ENCODE results near the gene KCTD12.

The KCTD12 gene

DNA sequence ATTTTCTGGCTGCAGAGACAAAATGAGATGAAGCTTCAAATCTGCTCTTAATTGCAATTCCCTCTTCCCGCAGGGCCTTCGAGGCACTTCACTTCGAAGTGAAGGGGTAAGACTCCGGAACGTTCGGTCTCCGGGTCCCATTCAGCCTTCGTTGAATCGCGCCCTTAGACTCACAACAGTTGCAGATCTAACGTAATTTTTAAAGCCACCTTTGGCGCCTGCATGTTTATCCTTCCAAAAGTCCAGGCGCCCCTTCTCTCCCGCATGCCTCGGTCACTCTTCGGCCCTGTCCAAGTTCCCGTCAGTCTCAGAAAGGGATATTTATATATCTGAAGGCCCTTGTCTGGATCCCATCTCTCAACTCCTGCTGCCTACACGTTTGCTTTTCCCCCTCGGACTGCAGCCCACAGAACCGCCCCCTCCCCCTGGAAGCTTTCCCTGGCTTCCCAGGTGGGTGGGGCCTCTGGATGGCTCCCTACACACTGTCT is 915 bp upstream of the KCTD12 start:
- no peak for DNase-seq

DNA sequence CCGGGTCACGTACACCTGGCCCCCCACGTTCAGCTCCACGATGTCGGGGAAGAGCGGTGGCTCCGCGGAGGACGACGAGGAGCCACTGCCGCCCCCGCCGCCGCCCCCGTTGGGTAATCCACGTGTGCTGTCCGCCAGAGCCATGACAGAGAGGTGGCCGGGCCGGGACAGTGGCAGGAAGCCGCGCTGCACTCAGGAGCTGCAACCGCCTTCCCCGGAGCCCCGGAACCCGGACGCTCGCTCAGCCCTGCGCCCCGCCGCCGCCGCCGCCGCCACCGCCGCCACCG is 257 bp downstream of the KCTD12 start:
- no peak for DNase-seq

DNA sequence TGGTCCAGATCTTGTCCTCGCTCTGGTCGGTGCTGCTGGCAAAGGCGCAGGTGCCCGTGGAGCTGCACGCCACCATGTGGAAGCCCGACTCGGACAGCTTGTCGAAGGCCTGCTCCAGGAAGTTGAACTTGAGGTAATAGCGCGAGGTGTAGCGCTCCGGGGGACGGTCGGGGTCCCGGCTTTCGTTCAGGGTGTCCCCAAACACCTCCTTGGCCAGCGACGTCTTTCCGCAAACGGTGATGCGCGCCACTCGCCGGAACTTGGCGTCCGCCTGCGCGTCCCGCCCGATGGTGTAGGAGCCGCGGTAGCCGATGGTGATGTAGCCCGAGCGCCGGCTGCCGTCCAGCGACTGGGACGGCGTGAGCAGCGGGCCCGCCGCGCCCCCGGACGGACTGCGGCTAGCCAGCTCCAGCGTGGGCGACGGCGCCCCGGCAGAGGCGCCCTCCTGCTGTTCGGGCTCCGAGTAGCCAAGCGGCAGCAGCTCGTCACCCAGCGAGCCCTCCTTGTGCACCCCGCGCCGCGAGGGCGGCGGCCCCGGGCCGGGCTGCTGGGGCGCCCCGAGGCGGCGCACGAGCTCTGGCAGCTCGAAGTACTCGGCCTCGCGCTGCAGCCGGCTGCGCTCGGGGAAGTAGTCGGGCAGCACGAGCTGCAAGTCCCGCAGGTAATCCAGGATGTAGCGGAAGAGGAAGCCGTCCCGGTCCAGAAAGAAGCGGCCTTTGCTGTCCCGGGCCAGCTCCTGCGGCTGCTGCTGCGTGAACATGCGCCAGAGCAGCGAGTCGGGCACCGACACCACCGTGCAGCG is 801 bp downstream of the KCTD12 start:
- peak; percentile 66 for DNase-seq

DNA sequence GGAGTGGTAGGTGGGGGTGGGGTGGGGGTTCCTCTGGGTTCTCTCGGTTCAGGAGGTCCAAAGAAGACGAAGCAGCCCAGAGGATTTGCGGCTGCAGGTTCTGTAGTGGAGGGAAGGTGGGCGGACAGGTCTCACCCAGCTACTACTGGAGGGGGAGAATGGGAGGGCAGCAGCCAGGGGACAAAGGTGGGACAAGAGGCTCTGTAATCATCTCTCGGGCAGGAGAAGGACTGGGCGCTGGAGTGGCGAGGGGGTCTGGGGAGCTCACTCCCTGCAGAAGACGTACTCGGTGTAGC is 1.4 kb downstream of the KCTD12 start:
- DNase-seq = no peak

DNA sequence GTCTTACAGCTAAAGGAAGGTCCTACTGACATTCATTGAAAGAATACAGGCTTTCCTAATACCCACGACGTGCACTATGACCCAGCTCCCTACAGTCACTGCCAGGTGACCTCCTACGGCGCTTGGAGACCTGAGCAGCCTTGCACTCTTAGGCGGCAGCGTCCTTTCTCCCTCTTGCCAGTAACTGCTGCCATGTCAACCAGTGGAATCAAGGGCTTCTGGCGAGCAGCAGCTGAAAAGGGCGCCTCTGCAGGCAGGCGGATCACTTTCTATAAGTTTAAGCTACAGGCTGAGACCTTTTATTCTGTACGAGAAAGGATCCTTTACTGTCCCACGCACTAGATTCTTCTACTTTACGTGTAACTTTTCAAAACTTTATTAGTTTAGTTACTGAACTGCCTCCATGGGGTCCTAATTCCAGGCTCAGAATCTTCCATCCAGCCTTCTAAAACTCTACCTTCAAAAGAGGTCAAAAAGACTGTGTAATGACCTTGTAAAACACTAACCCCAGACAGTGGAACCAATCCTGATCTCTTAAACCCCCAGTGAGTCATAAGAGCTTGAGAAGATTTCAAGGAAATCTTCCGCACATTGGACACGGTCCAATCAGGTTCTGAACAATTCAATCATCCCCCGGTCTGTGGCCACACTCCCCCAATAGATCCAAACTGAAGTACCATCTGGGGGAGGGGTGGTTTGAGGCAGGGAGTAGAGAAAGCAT is 1.9 kb downstream of the KCTD12 start:
- peak; percentile 12 for DNase-seq

DNA sequence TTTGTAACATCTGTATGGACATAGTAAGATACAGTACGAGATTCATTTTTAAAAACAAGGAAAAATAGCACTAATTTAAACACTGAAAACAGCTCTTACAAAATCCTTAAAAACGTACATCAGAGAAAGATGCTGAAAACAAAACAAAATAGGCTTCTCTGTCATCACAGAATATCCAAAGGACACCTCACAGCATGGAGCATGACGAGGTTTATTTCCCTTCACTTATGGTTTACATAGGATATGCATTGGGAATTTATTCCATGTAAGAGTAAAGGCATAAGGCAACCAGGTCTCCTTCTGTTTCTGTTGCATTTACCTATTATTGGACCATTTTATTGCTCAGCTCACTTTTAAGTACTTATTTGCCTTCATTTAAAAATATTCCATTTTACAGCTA is 3.0 kb downstream of the KCTD12 start:
- no peak for DNase-seq

DNA sequence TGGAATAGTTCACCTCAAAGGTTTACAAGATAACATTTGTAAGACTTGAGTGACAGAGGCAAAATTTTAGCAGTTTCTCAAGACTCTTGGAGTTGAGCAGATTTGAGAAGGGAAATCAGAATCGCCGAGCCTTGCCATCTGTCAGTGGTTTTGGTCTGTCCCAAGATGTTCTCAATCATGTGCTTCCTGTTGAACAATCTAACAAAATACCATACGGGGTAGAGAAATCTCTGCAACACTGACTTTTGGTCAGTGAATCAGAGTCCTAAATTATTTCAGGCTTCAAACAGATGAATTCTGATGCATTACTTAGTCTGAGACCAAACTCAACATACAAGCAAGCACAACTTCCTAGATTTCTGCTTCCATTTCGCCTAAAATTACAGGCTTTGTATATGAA is 3.8 kb downstream of the KCTD12 start:
- peak; percentile 32 for DNase-seq

DNA sequence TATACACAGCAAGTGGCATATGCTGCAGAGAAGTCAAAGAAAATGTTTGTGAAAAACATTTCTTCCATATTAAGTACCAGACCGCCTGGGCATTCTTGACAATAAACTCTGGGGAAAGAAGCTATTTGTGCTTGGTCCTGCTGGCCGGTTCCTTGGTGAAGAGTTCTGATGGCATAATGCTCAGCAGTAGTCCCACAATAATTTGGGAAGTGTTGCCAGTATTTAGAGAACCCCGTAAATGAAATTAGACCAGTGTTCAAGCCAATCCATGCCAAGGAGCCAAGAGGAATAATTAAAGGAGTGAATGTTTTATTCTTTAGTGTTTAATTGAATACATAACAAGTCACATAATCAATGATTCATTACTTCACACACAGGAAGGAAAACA is 6.3 kb downstream of the KCTD12 start:
- DNase-seq = no peak

DNA sequence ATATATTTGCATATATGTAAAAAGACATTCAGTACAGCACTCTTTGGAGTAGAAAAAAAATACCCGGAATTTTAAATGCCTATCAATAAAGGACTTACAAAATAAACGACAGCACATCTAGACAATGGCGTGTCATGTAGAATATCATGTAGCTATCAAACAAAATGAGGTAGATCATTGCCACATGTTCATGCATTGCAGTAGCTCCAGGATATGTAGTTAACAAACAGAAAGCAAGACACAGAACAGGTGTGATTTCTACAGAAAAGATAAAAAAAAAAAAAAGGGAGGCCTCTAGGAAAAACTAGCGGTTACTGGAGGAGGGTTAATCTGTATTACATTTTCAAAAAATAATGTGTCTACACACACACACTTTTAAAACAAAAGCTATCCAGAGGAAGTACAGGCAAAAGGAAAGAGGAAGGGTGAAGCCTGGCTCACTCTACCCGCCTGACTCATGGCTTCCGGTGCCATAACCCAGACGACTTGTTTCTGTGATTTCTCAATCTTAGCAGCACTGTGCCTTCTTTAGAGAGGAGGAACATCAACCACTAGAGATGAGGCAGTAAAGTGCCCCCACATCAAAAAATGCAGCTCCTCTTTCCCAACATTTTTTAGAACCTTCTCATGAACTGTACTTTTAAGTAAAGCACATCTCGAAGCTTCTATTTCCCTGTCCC is 6.9 kb downstream of the KCTD12 start:
- DNase-seq = peak; percentile 57

DNA sequence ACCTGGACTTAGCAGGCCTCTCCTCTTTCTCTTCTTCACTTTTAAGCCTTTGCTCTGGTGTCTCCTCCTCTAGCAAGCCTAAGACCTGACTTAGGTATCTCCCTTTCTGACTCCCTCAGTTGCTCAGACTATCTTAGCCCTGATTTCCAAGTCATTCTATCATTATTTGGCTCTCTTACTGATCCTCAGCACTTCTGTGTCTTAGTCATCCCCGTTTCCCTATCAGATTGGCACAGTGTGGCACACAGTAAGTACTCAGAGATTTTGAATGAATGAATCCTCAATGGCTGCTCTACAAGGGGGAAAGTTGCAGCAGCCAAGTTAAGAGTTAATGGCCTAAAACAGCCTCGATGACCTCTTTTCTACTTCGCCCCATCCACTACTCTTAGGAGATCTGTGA is 8.2 kb downstream of the KCTD12 start:
- no peak for DNase-seq

DNA sequence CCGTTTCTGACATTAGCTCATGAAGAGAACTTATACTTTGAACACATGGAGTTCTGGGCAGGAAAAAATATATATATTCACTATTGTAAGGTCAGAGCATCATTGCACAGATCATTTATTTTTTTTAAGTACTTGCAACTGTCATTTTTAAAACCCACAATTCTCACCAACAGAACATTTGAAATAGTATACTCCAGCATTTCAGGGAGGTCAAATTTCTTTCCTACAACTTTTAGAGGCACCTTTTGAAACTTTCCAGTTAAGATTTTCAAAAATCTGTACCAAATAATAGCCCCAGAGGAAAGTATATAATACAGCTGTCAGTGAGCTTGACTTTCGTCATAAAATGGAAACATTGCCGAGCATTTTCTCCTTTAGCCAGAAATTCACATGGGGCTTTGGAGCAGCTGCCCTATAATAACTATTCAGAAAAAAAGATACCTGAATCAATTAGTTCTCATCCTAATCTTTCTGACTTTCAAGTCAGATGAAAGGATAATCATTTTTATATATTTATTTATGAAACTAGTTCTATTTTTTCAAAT is 10.9 kb downstream of the KCTD12 start:
- no peak for DNase-seq

DNA sequence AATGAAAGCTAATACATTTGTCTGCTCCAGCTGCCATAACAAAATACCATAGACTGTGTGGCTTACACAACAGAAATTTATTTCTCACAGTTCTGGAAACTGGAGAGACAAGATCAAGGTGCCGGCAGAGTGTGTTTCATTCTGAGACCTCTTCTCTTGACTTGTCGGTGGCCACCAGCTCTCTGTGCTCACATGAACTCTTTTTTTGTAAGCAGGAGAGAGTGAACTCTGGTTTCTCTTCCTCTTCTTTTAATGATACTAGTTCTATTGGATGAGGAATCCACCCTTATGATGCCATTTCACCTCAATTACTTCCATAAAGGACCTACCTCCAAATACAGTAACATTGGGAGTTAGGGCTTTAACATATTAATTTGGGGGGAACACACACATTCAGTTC is 11.7 kb downstream of the KCTD12 start:
- DNase-seq = no peak

DNA sequence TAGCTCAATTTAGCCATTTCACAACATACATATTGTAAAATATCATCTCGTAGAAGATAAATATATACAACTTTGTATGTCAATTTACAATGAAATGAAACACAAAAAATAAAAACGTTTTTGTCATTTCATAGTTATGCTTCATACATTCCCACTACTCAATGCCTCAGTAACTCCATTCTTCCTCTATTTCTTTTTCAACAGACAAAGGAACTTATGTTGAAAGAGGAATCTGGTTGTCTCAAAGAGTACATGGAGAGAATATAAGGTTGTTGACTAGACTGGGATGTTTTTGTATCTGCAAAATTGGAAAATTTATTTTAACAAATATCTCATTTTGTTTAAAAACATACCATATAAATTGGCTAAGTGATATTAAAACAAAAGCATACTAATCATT is 12.8 kb downstream of the KCTD12 start:
- no peak for DNase-seq

DNA sequence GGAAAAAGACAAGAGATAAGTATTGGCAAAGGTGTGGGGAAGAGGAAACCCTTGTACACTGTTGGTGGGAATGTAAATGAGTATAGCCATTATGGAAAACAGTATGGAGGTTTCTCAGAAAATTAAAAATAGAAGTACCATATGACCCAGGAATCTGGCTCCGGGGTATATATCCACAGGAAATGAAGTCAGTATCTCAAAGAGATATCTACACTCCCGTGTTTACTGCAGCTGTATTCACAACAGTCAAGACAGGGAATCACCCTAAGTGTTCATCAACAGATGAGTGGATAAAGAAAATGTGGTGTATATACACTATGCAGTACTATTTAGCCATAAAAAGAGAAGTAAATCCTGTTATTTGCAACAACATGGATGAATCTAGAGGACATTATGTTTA is 13.5 kb downstream of the KCTD12 start:
- DNase-seq = no peak

DNA sequence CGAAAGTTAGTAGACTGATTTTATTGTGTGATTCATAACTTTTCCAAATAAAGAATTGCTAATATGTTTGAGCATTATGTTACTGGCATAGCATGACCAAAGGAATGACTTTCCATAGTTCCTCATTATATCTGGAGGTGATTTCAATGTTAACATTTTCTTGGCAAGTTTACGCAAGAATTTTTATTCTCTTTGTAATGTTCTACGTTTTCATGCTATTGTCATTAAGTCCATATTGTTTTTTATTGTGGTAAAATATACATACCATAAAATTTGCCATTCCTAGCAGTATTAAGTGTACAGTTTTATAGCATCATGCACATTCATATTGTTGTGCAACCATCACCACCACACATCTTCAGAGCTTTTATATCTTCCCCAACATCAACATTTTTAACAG is 14.8 kb downstream of the KCTD12 start:
- no peak for DNase-seq

DNA sequence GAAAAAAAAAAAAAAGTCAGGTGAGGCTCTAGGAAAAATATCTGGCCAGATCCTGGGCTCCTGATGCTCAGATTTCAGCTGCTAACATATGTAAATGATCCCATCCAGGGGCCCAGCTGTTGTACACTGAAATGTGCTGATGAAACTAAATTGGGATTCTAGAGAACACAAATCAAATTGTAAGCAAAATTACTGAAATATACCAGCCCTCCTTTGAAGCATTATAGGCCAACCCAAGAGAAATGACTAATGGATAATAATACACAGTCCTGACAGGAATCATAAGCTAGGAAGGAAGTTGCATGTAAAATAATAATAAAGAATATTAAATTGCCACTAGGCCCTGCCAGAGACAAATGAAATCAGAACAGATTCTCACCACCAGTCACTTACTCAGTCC is 17.8 kb downstream of the KCTD12 start:
- no peak for DNase-seq

DNA sequence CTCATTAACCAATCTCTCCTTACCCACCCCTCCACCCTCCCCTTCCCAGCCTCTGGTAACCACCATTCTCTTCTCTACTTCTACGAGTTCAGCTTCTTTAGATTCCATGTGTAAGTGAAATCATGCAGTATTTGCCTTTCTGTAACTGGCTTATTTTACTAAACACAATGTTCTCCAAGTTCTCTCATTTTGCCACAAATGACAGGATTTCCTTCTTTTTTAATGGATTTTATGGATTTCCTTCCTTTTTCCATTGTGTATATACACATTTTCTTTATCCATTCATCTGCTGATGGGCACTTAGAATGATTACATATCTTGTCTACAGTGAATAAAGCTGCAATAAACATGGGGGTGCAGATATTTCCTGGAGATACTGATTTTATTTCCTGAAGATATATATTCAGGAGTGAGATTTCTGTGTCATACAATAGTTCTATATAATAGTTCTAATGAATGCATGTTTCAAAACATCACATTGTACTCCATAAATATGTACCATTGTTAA is 20.2 kb downstream of the KCTD12 start:
- DNase-seq = no peak

DNA sequence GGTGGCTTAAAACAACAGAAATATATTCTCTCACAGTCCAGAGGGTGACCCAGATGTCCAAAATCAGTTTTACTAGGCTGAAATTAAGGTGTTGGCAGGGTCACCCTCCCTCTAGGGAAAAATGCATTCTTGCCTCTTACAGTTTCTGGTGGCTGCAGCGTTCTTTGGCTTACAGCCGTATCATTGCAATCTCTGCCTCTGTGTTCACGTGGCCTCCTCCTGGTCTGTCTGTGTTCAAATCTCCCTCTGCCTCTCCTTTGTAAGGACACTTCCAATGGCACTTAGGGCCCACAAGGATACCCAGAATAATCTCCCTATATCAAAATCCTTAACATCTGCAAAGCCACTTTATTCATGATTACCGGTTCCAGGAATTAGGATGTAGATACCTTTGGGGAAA is 21.1 kb downstream of the KCTD12 start:
- no peak for DNase-seq

DNA sequence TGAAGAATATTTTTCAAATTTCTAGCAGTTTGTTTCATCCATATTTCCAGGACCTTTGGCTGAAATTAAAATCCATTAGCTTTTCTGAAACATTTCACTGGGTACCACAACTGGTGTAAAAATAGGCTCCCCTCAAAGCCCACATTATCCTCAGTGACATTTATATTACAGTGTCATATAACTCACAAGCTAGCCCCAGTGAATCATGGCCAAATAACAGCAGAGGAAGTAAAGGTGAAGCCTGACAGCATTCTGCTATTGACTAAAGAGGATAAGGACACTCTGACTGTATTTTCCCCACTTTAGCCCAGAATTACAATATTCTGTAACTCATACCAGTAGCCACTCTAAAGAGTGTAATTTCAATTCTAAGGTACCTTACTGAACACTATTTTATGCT is 21.9 kb downstream of the KCTD12 start:
- no peak for DNase-seq

DNA sequence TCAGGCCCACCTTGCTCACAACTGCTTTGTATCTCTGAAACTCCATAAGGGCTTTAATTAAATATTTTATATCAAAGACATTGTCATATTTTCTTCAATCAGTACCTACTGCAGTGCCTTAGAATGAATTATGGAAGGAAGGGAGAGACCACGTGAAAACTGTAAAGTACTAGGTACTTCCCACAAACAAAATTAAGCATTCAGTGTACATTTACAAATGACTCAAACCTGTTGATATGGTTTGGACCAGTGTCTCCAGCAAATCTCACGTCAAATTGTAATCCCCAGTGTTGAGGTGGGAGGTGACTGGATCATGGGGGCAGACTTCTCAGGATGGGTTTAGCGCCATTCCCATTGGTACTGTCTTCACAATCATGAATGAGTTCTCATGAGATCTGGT is 23.2 kb downstream of the KCTD12 start:
- no peak for DNase-seq

DNA sequence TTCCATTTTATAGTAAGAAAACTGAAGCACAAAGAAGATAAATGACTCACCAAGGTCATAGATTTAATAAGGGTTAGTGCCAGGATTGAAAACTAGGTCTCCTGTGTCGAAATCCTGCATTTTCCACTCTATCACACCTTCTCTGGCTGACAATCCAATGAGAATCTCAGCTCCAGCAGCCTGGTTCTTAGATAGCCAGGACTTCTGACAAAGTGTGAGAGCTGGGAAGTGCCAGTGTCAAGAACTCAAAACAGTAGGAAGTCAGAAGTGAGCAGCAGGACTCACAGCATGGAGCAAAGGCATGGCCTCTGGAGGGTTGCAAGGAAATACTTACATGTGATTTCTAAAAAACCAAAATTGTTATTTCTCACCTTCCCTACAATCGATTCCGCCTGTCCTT is 24.3 kb downstream of the KCTD12 start:
- DNase-seq = no peak

DNA sequence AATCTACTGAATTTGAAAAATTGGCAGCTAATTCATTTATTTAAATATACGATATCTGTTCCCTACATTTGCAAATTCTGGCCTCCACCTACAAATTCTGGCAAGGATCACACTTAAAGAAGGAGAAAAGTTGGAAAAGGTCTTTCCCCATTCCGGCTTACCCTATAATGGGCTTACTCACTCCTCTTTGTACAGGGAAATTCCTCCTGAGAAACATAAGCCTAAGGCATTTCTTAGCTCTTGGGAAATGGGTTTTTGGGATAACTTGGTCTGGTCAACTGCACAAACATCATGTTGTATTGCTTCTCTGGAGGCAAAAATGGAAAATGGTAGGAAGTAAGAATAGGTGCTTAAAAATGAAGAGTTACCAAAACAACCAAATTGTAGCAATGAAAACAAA is 25.5 kb downstream of the KCTD12 start:
- DNase-seq = no peak

DNA sequence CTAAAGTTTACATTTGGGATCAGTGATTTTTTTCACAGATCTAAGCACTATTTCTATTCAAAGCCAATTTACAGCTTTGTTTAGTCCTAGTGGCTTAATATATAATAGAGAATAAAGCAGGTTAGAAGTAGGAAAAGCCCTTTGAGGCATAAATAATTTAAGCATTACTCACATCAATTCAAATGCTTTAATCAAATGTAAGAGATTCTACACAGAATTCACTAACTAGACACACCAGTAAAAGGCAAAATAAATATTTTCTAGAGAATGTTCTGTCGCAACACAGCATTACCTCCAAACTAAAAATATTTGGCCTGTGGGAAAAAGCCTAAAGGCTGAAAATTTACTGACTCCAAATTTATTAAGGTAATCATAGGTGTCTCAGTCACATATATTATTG is 31.3 kb downstream of the KCTD12 start:
- peak; percentile 21 for DNase-seq
